HEK293T (cell line): ENCODE data around the gene KISS1R.

Experiments
- ARNT ChIP-seq: fragments of 450-650 bp; IDR thresholded peaks from 2 replicates; pipeline ENCODE4 v1.6.1; 2017; ENCODE audit warnings: mild to moderate bottlenecking
- BHLHE40 ChIP-seq: fragments of 450-650 bp; IDR thresholded peaks from 2 replicates; pipeline ENCODE4 v1.6.1; 2016; ENCODE audit warnings: mild to moderate bottlenecking, moderate library complexity, borderline replicate concordance
- ELF4 ChIP-seq: fragments of 450-650 bp; IDR thresholded peaks from 2 replicates; pipeline ENCODE4 v1.6.1; 2017; ENCODE audit warnings: antibody characterized with exemption
- FOXA1 ChIP-seq: fragments of 450-650 bp; IDR thresholded peaks from 2 replicates; pipeline ENCODE4 v1.6.1; 2016; ENCODE audit warnings: mild to moderate bottlenecking
- FOXM1 ChIP-seq: fragments of 450-650 bp; IDR thresholded peaks from 2 replicates; pipeline ENCODE4 v1.6.1; 2017; ENCODE audit warnings: mild to moderate bottlenecking, borderline replicate concordance
- HDGF ChIP-seq: fragments of 450-650 bp; IDR thresholded peaks from 2 replicates; pipeline ENCODE4 v1.6.1; 2017; ENCODE audit warnings: antibody characterized with exemption, borderline replicate concordance
- LEF1 ChIP-seq: fragments of 450-650 bp; IDR thresholded peaks from 2 replicates; pipeline ENCODE4 v1.6.1; 2017; ENCODE audit warnings: mild to moderate bottlenecking, borderline replicate concordance
- NFRKB ChIP-seq: fragments of 450-650 bp; IDR thresholded peaks from 2 replicates; pipeline ENCODE4 v1.6.1; 2016; ENCODE audit warnings: mild to moderate bottlenecking, moderate library complexity
- PKNOX1 ChIP-seq: fragments of 450-650 bp; IDR thresholded peaks from 2 replicates; pipeline ENCODE4 v1.6.1; 2016
- SP1 ChIP-seq: fragments of 450-650 bp; IDR thresholded peaks from 2 replicates; pipeline ENCODE4 v1.6.1; 2017
- SUZ12 ChIP-seq: fragments of 450-650 bp; IDR thresholded peaks from 2 replicates; pipeline ENCODE4 v1.6.1; 2016; ENCODE audit warnings: mild to moderate bottlenecking
- ZNF384 ChIP-seq: fragments of 450-650 bp; IDR thresholded peaks from 2 replicates; pipeline ENCODE4 v1.6.1; 2016

- TF ChIP-seq LEF1 = no peak
- no peak for TF ChIP-seq ELF4
- no peak for TF ChIP-seq NFRKB
- no peak for TF ChIP-seq SP1
- TF ChIP-seq FOXM1 = no peak
- no peak for TF ChIP-seq ZNF384
- no peak for TF ChIP-seq HDGF
- no peak for TF ChIP-seq ARNT
- no peak for TF ChIP-seq FOXA1
- TF ChIP-seq PKNOX1 = no peak
- TF ChIP-seq BHLHE40 = no peak
- no peak for TF ChIP-seq SUZ12
These were observed 12.6 kb upstream of the KISS1R start for GRCh38 chr19:904545-904944.
